Stimulated activated CD8-positive, alpha-beta memory T cell treated with anti-CD3 and anti-CD28 coated beads, Interleukin-15, amount 100 ng/mL, for 24 hours (primary cell): ENCODE measurements around the gene CSTB.

Experiments
- DNase-seq: peaks from one replicate; pipeline ENCODE4 v3.0.0-alpha.2; 2020; ENCODE audit warnings: low read depth

The CSTB gene

GRCh38 chr21:43728467-43729390 lies 47.4 kb downstream of the CSTB start:
- DNase-seq = peak; percentile 47

- DNase-seq = no peak
These were observed 48.0 kb downstream of the CSTB start for GRCh38 chr21:43728154-43728466.

GRCh38 chr21:43727519-43728153 lies 48.5 kb downstream of the CSTB start:
- DNase-seq = no peak

GRCh38 chr21:43726686-43727518 lies 49.2 kb downstream of the CSTB start:
- DNase-seq = no peak
